WERI-Rb-1 (cell line): Measurements from ENCODE around the gene ATP8B1.

Experiments used
- DNase-seq: peaks from one replicate; pipeline ENCODE4 v3.0.0-alpha.2; 2020
- H3K27ac ChIP-seq: fragments of 250-450 bp; sonication (Bioruptor Pico); 2 replicates; pipeline ENCODE4 v1.5.1; 2020; ENCODE audit warnings: mild to moderate bottlenecking, moderate library complexity
- H3K27me3 ChIP-seq: fragments of 250-450 bp; sonication (Bioruptor Pico); 2 replicates; pipeline ENCODE4 v1.5.1; 2021; ENCODE audit warnings: mild to moderate bottlenecking, low read depth, moderate library complexity; ENCODE audit not compliant: insufficient read depth, severe bottlenecking
- H3K36me3 ChIP-seq: fragments of 250-450 bp; sonication (Bioruptor Pico); 2 replicates; pipeline ENCODE4 v1.5.1; 2020; ENCODE audit warnings: mild to moderate bottlenecking, moderate library complexity
- H3K4me3 ChIP-seq: 2 replicates; pipeline ENCODE4 v1.5.1; 2011; ENCODE audit warnings: low read depth, mild to moderate bottlenecking, control low read depth, low read length
- H3K9me3 ChIP-seq: fragments of 250-450 bp; sonication (Bioruptor Pico); 2 replicates; pipeline ENCODE4 v1.5.1; 2021; ENCODE audit warnings: mild to moderate bottlenecking, moderate library complexity; ENCODE audit not compliant: severe bottlenecking
- TF ChIP-seq, protein P1 (sequence below): IDR thresholded peaks from 2 replicates; pipeline ENCODE4 v1.5.1; 2011; ENCODE audit warnings: low read depth, mild to moderate bottlenecking, control low read depth, inconsistent platforms, low read length

The ATP8B1 gene

DNA sequence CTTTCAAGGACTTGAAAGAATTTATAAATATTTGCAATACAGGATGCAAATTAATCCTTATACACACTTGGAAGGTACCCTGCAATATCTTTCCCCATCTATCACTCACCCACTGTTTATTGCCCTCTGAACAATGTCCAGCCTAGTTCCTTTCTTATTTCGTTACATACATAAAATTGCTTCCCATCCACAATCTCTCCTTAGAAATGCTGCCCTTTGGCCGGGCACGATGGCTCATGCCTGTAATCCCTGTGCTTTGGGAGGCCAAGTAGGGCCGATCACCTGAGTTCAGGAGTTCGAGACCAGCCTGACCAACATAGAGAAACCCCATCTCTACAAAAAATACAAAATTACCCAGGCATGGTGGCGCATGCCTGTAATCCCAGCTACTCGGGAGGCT lies 41.2 kb upstream of the ATP8B1 start:
- DNase-seq = no peak
- no peak overlapping the region for H3K27ac ChIP-seq
- no peaks in the 10 kb centered on the region for H3K9me3 ChIP-seq
- no peaks in the 10 kb centered on the region for H3K36me3 ChIP-seq
- TF ChIP-seq, protein P1, sequence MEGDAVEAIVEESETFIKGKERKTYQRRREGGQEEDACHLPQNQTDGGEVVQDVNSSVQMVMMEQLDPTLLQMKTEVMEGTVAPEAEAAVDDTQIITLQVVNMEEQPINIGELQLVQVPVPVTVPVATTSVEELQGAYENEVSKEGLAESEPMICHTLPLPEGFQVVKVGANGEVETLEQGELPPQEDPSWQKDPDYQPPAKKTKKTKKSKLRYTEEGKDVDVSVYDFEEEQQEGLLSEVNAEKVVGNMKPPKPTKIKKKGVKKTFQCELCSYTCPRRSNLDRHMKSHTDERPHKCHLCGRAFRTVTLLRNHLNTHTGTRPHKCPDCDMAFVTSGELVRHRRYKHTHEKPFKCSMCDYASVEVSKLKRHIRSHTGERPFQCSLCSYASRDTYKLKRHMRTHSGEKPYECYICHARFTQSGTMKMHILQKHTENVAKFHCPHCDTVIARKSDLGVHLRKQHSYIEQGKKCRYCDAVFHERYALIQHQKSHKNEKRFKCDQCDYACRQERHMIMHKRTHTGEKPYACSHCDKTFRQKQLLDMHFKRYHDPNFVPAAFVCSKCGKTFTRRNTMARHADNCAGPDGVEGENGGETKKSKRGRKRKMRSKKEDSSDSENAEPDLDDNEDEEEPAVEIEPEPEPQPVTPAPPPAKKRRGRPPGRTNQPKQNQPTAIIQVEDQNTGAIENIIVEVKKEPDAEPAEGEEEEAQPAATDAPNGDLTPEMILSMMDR = no peak
- H3K27me3 ChIP-seq = no peaks in the 10 kb centered on the region
- H3K4me3 ChIP-seq = no peak overlapping the region

DNA sequence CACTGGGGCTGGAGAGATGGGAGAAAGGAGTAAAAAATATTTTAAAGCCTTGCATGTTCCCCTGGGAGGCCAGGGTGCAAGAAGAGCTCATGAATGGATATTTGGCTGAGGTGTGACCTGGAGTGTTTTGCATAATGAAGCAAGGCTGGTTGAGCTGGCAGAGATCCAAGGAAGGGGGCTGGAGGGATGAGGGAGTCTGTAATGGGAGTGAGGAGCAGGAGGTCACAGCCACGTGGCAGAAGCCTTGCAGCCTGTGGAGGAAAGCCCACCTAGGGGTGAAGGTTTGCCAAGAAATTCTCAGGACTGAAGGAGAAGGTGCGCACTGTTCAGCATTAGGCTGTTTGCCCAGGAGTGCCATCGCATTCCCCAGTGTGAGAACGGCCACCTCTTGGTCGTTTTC lies 40.3 kb upstream of the ATP8B1 start:
- TF ChIP-seq, protein P1 = no peak
- H3K27ac ChIP-seq = no peak overlapping the region
- DNase-seq = no peak
- no peaks in the 10 kb centered on the region for H3K9me3 ChIP-seq
- no peaks in the 10 kb centered on the region for H3K36me3 ChIP-seq
- H3K27me3 ChIP-seq = no peaks in the 10 kb centered on the region
- H3K4me3 ChIP-seq = no peak overlapping the region

DNA sequence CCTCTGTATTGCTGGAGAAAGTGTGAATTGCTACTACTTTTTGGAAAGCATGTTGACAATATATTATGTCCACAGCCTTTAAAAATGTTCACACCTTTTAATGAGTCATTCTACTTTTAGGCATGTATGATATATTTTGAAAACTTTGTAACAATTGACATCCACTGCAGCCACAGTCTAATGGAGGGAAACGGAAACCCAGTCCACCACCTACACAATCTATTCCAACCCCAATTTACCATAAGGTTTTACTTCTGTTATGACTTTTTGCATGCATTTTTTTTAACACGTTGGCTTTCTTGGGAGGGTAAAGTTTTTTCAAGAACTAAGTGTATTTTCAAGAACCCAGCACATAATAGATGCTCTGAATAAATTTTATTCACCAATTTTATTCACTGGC lies 38.5 kb upstream of the ATP8B1 start:
- no peak for DNase-seq
- Histone ChIP-seq H3K36me3 (no peaks in the 10 kb centered on the region), H3K9me3 (no peaks in the 10 kb centered on the region), H3K27me3 (no peaks in the 10 kb centered on the region), H3K27ac (no peak overlapping the region), H3K4me3 (no peak overlapping the region)
- TF ChIP-seq, protein P1 = no peak

DNA sequence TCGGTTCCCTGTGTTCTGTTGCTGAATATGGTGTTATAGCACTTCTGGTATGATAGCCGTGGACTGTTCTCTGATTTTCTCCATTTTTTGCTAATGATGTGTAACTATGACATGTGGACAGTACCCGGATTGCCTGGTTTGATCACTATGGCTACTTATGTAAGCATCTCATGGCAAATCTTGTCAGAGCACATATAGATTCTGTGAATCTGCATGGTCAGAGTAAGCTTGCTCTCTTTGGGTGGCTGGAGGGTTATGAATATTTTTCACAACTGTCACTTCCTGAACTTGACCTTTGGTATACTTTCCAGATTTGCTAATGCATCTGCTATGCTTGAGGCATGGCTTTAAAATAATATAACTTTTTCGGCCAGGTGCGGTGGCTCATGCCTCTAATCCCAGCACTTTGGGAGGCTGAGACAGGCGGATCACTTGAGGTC lies 36.8 kb upstream of the ATP8B1 start:
- H3K9me3 ChIP-seq = no peaks in the 10 kb centered on the region
- no peak overlapping the region for H3K4me3 ChIP-seq
- H3K27me3 ChIP-seq = no peaks in the 10 kb centered on the region
- TF ChIP-seq, protein P1 = no peak
- DNase-seq = no peak
- H3K27ac ChIP-seq = no peak overlapping the region
- H3K36me3 ChIP-seq = no peaks in the 10 kb centered on the region

DNA sequence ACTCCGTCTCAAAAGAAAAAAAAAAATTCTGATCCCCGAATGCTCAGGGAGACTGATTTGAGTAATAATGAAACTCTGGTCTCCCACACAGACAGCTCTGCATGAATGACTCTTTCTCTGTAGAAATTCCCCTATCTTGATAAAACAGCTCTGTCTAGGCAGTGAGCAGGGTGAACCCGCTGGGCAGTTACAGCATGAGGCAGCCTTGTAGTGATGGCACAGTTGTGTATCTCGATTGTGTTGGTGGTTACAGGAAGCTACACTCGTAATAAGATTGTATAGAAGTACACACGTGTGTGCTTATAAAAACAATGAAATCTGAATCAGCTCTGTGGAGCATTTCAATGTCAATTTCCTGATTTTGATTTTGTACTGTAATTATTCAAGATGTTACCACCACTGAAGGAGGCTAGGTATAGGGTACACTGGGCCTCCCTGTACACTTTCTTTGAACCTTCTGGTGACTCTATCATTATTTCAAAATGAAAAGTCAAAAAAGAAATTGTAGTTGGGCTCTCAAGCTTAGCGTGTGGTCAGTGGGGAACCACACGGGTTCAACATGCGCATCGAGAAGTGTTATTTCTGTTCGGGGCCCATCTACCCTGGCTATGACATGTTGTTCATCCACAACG lies 34.9 kb upstream of the ATP8B1 start:
- Histone ChIP-seq H3K9me3 (no peaks in the 10 kb centered on the region), H3K27ac (no peak overlapping the region), H3K27me3 (no peaks in the 10 kb centered on the region), H3K36me3 (no peaks in the 10 kb centered on the region), H3K4me3 (no peak overlapping the region)
- DNase-seq = no peak
- TF ChIP-seq, protein P1 = no peak

DNA sequence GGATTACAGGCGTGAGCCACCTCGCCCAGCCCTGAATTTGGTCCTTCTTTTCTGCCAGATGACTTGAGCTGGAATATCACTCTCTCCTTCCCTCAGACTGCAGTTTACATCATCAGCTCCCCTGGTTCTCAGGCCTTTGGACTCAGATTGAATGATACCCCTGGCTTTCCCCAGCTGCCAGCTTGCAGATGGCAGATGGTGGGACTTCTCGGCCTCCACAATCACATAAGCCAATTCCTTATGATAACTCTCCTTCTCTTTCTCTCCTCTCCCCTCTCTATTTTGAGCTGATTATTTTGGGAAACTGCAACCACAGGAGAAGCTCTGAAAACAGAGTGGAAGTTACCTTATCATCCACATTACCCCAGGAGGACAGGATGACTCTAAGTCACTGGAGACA lies 33.4 kb upstream of the ATP8B1 start:
- H3K27ac ChIP-seq = peak overlapping the region; percentile 46
- TF ChIP-seq, protein P1 = no peak
- DNase-seq = peak; percentile 79
- H3K27me3 ChIP-seq = no peaks in the 10 kb centered on the region
- H3K9me3 ChIP-seq = peaks cover 7% of the 10 kb centered on the region
- no peaks in the 10 kb centered on the region for H3K36me3 ChIP-seq
- no peak overlapping the region for H3K4me3 ChIP-seq
